Measurements from ENCODE around the gene DCDC1.

DNA sequence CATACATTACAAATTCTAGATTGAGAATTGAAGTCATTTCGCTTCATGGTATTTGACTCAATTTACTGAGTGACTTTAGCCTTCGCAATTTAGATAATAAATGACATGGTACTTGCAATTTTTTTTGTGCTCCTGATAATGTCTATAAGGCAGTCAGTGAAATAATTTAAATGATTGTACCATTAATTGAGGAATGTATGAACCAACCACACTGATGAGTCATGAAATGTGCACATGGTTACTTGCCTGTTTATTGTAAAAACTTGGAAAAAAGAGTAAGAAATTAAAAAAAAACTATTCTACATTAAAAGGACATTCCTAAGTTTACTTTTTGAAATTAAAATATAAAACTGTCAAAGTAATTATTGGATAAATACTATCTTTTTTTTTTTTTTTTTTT is 43.4 kb upstream of the DCDC1 start:
- TF ChIP-seq POLR2A (IDR thresholded peaks at IDR 0.05), result no peak
- TF ChIP-seq, protein P1, sequence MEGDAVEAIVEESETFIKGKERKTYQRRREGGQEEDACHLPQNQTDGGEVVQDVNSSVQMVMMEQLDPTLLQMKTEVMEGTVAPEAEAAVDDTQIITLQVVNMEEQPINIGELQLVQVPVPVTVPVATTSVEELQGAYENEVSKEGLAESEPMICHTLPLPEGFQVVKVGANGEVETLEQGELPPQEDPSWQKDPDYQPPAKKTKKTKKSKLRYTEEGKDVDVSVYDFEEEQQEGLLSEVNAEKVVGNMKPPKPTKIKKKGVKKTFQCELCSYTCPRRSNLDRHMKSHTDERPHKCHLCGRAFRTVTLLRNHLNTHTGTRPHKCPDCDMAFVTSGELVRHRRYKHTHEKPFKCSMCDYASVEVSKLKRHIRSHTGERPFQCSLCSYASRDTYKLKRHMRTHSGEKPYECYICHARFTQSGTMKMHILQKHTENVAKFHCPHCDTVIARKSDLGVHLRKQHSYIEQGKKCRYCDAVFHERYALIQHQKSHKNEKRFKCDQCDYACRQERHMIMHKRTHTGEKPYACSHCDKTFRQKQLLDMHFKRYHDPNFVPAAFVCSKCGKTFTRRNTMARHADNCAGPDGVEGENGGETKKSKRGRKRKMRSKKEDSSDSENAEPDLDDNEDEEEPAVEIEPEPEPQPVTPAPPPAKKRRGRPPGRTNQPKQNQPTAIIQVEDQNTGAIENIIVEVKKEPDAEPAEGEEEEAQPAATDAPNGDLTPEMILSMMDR (IDR thresholded peaks at IDR 0.05), result no peak
- no peak for TF ChIP-seq EP300 (IDR thresholded peaks at IDR 0.05)
